ENCODE measurements around the gene PIP5KL1. TPM values are rescaled to one million over a fixed set of nuclear protein-coding genes. Genes with fewer than 3 reads are reported as not detected.

Gene PIP5KL1
- total RNA-seq, 1 donor from 2014 or later = 2.6 TPM

GRCh38 chr9:127971357-127972235, 41.0 kb upstream of the PIP5KL1 start:
- no peak for DNase-seq (ENCODE audit: extremely low spot score, unreplicated experiment)
- no peaks in the 10 kb centered on the region for H3K27me3 Mint-ChIP-seq (ENCODE audit: unreplicated experiment)
- no peaks in the 10 kb centered on the region for H3K9me3 Mint-ChIP-seq (ENCODE audit: unreplicated experiment)
- no peak for TF ChIP-seq CTCF (IDR thresholded peaks at IDR 0.05)
- H3K4me1 Mint-ChIP-seq (ENCODE audit: unreplicated experiment) = peaks cover 87% of the 10 kb centered on the region
- peak overlapping the region; percentile 69 for H3K27ac Mint-ChIP-seq (ENCODE audit: unreplicated experiment)
- no peak overlapping the region for H3K4me3 Mint-ChIP-seq (ENCODE audit: unreplicated experiment)
- H3K36me3 Mint-ChIP-seq (ENCODE audit: unreplicated experiment) = peaks cover 2% of the 10 kb centered on the region

- Mint-ChIP-seq H3K36me3 (ENCODE audit: unreplicated experiment) (peaks cover 2% of the 10 kb centered on the region), H3K9me3 (ENCODE audit: unreplicated experiment) (no peaks in the 10 kb centered on the region)
These were observed 40.1 kb upstream of the PIP5KL1 start for GRCh38 chr9:127970401-127971313.

GRCh38 chr9:127968700-127969383, 38.3 kb upstream of the PIP5KL1 start:
- Mint-ChIP-seq H3K27me3 (ENCODE audit: unreplicated experiment) (no peaks in the 10 kb centered on the region), H3K36me3 (ENCODE audit: unreplicated experiment) (peaks cover 2% of the 10 kb centered on the region), H3K4me3 (ENCODE audit: unreplicated experiment) (peak overlapping the region; percentile 8), H3K4me1 (ENCODE audit: unreplicated experiment) (peaks cover 89% of the 10 kb centered on the region), H3K9me3 (ENCODE audit: unreplicated experiment) (no peaks in the 10 kb centered on the region), H3K27ac (ENCODE audit: unreplicated experiment) (peak overlapping the region; percentile 99)
- no peak for DNase-seq (ENCODE audit: extremely low spot score, unreplicated experiment)
- no peak for TF ChIP-seq CTCF (IDR thresholded peaks at IDR 0.05)

More at GRCh38 chr9:127970401-127971313, 40.1 kb upstream of the PIP5KL1 start:
- Mint-ChIP-seq H3K27me3 (ENCODE audit: unreplicated experiment) (no peaks in the 10 kb centered on the region), H3K27ac (ENCODE audit: unreplicated experiment) (peak overlapping the region; percentile 41), H3K4me3 (ENCODE audit: unreplicated experiment) (no peak overlapping the region), H3K4me1 (ENCODE audit: unreplicated experiment) (peaks cover 90% of the 10 kb centered on the region)
- no peak for DNase-seq (ENCODE audit: extremely low spot score, unreplicated experiment)
- TF ChIP-seq CTCF (IDR thresholded peaks at IDR 0.05) = no peak

- peaks cover 4% of the 10 kb centered on the region for H3K36me3 Mint-ChIP-seq (ENCODE audit: unreplicated experiment)
- no peaks in the 10 kb centered on the region for H3K9me3 Mint-ChIP-seq (ENCODE audit: unreplicated experiment)
- no peak for DNase-seq (ENCODE audit: extremely low spot score, unreplicated experiment)
- no peak for TF ChIP-seq CTCF (IDR thresholded peaks at IDR 0.05)
- peak overlapping the region; percentile 99 for H3K27ac Mint-ChIP-seq (ENCODE audit: unreplicated experiment)
- H3K4me1 Mint-ChIP-seq (ENCODE audit: unreplicated experiment) = peaks cover 92% of the 10 kb centered on the region
- no peaks in the 10 kb centered on the region for H3K27me3 Mint-ChIP-seq (ENCODE audit: unreplicated experiment)
- no peak overlapping the region for H3K4me3 Mint-ChIP-seq (ENCODE audit: unreplicated experiment)
These were observed 37.5 kb upstream of the PIP5KL1 start for GRCh38 chr9:127968042-127968441.
